Eye (tissue), 1 donor: ENCODE measurements around the gene PLA2G2E.
A peak's percentile ranks its signal among the peaks of the same experiment; 100 is the strongest.

Experiments used
- DNase-seq: peaks from one replicate; pipeline ENCODE4 v3.0.0-alpha.2; 2015

Gene PLA2G2E

GRCh38 chr1:19926296-19927129 is 3.1 kb upstream of the PLA2G2E start:
- DNase-seq, result no peak

DNA sequence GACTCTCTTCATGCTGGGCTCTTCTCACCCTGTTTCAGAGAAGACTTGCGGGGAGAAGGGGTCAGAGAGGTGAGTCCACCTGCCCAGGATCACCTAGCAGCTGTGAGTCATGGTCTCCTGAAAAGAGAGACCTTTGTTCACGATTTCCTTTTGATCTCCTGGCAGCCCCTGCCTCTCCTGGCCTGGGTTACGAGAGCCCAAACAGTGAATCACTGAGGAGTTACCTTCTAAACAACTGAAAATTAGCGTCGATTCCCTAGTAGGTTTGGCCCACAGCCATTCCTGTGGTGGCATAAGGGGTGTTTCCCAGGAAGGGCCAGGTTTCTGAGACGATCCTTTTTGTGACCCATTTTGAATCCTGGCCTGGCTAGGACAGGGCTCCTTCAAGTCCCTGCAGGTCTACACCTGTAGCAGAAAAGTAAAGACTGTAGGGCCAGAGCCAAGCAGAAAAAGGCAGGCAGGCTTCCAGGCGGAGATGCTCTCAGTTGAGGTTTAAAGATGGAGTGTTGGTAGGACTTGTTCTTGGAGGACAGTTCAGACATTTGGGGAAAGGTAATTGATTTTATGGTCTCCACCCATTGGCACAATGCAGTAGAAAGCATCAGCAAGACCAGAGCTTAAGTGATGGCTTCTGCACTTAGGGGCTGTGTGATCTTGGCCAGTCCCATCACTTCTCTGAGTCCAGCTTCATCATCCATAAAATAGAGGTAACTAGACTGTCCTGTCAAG is 2.1 kb upstream of the PLA2G2E start:
- DNase-seq, result no peak

- no peak for DNase-seq
Measured at GRCh38 chr1:19923953-19924346, 533 bp upstream of the PLA2G2E start.

DNA sequence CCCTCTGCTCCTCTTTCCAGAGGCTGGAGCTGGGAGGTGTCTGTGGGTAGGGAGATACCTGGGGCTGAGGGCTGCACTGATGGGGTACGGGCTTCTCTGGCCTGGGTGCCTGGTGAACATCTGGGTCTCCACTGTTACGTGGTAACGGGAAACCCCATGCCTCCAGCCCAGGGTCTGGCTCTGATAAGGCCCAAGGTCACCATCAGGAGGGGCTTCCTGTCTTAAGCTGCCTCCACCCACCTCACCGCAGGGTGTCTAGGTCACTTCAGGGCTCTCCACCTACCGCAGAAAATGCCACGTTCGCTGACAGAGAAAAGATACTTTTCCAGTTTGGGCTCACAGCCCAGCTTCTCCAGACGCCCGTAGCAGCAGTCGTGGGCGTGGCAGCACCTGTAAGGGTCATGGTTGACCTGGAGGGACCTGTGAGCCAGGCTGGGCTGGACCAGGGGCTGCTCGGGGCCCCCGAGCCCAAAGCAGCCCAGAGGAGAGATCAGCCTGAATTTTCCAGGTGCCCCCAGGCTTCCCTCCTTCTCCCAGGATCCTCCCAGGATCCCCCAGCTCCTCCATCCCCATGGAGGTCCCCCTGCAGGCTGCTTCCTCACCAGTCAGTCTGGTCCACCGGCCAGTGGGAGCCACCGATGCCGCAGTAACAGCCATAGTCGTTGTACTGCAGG is 1.3 kb downstream of the PLA2G2E start:
- no peak for DNase-seq

GRCh38 chr1:19921310-19921709 is 2.1 kb downstream of the PLA2G2E start:
- DNase-seq, result no peak

- no peak for DNase-seq
Measured at GRCh38 chr1:19920132-19920710, 3.2 kb downstream of the PLA2G2E start.

DNA sequence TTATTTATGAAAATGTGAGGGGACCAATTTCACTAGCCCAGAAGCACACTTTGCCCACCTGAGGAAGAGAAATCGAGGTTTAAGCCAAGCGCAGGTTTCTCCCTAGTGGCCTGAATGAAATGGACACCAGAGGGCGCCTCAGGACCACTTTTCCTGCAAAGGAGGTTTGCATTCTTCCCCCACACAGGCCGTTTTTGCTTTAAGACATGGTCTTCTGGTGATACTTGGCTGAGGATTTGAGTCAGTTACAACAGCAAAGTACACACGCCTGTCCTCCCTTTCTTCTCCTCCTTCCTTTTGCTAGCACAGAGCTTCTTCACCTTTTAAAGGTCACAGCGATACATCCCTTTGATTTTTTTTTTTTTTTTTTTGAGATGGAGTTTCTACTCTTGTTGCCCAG is 5.4 kb downstream of the PLA2G2E start:
- DNase-seq, result peak; percentile 95

- DNase-seq, result no peak
Measured at GRCh38 chr1:19910650-19911049, 12.8 kb downstream of the PLA2G2E start.

- no peak for DNase-seq
Measured at GRCh38 chr1:19909971-19910370, 13.4 kb downstream of the PLA2G2E start.

GRCh38 chr1:19909392-19909791 is 14.0 kb downstream of the PLA2G2E start:
- no peak for DNase-seq

DNA sequence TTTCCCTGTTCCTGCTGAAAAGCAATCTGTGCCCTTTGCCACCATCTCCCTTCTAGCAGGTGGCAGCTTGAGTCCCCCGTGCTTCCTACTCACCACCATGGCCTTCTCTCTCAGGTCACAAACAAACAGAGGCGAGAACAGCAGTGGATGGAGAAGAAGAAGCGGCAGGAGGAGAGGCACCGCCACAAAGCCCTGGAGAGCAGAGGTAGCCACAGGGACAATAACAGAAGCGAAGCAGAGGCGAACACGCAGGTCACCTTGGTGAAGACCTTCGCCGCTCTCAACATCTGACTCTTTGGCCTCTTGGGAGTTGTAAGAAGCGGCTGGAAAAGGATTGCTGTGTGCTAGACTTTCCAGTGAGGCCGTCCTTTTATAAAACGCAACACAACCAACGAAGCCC is 16.0 kb downstream of the PLA2G2E start:
- DNase-seq, result no peak

GRCh38 chr1:19903621-19904020 is 19.8 kb downstream of the PLA2G2E start:
- no peak for DNase-seq

DNA sequence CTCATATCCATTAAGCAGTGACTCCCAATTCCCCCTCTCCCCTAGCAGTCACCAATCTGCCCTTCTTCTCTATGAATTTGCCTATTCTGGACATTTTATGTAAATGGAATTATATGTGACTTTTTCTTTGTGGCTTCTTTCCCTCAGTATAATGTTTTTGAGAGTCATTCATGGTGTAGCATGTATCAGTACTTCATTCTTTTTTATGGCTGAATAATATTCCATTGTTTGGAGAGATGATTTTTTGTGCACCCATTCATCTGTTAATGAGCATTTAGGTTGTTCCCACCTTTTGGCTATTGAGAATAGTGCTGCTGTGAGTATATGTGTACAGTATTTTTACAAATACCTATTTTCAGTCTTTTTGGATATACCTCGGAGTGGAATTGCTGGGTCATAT is 21.8 kb downstream of the PLA2G2E start:
- DNase-seq, result no peak

DNA sequence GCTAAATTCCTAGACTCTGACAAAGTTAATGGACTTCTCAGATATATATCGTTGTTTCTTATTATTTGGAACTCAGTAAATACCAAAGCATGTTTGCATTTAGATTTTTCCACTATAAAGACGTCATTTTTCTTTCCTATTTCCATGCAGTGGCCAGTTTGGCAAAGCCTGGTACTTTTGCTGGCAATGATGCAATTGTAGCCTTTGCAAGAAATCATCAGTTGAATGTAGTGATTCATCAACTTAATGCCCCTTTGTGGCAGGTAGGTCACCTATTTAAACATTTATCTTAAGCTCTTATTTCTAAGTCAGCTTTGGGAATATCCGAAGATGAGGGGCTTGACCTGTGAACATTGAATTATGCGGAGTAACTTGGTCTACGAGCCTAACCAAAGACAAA is 29.2 kb downstream of the PLA2G2E start:
- DNase-seq, result no peak

- no peak for DNase-seq
Measured at GRCh38 chr1:19893687-19894086, 29.7 kb downstream of the PLA2G2E start.

DNA sequence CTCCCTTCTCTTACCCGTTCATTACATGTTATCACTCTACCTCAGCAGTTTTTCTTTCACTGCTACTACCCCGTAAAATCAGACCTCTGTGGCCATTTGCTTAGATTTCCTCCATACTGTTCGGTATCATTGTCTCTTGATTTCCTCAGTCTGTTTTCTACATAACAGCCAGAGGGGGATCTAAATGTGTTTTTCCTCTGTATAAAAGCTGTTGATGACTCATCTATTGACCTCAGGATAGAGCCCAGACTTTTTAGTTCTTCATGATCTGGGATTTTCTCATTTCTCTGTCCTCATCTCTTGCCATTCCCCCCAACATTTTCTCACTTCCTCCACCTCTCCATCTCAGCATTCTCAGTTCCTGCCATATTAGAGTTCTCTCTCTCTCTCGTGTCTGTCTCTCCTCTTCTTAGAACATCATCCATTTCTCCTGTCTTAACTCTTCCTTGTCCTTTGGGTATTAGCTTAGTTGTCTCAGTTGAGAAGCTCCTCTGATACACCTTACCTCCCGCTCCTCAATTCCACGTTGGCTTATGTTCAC is 30.7 kb downstream of the PLA2G2E start:
- DNase-seq, result no peak

GRCh38 chr1:19892129-19892528 is 31.3 kb downstream of the PLA2G2E start:
- DNase-seq, result no peak

- DNase-seq, result no peak
Measured at GRCh38 chr1:19889656-19890055, 33.8 kb downstream of the PLA2G2E start.

- DNase-seq, result no peak
Measured at GRCh38 chr1:19888112-19888511, 35.3 kb downstream of the PLA2G2E start.

- DNase-seq, result no peak
Measured at GRCh38 chr1:19885821-19886220, 37.6 kb downstream of the PLA2G2E start.

DNA sequence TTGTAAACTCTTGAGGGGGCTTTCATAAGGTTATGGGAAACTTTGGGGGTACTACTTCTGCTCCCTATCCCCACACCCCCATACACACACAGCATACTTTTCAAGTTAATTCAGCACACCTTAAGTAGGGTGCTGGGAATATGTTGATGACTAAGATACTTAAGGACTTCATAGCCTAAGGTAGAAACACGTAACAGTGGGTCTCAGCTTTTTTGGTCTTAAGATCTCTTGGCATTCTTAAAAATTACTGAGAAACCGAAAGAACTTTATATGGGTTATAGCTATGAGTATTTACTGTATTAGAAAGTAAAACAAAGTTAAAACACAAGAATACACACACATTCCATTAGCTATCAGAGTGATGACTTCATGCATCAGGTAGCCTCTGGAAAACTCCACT is 39.1 kb downstream of the PLA2G2E start:
- DNase-seq, result no peak

GRCh38 chr1:19882111-19883071 is 41.0 kb downstream of the PLA2G2E start, which contains the start of gene OTUD3:
OTUD3 (plus strand) TSS chr1:19882395; CDS start chr1:19882514, 119 bp downstream.
- DNase-seq, result peak; percentile 100
